PC-9 (cell line): ENCODE measurements around the gene ZNF37A. TPM values are rescaled to one million over a fixed set of nuclear protein-coding genes. Genes with fewer than 3 reads are reported as not detected.
A peak's percentile ranks its signal among the peaks of the same experiment; 100 is the strongest.
"Not testable (repeated sequence)": the region's sequence is repeated elsewhere in the genome, so short reads cannot be mapped to it uniquely, and the experiment has no call there.

Source experiments
- BruUV-seq: library from RNA; stranded (reverse); fragments of 400-500 nt; replicated peaks from 2 replicates; lab custom pipeline; 2021; lab: Mats Ljungman, UMichigan
- CTCF ChIA-PET: fragments of 300-600 bp; sonication (Branson Sonifier 250); formaldehyde crosslinking; loops from one replicate; lab custom pipeline; 2022; ENCODE audit warnings: antibody characterized with exemption; lab: Charles Lee
- POLR2A ChIA-PET: fragments of 300-600 bp; sonication (Branson Sonifier 250); formaldehyde crosslinking; loops from one replicate; lab custom pipeline; 2022; ENCODE audit warnings: antibody characterized with exemption; ENCODE audit not compliant: unreplicated experiment; lab: Charles Lee
- DNase-seq, 2 experiments: peaks; one replicate each; pipeline versions ENCODE4 v3.0.0 to v3.0.0-alpha.2; 2015 to 2022; ENCODE audit warnings: mixed read lengths in 1 of 2
- H2AFZ ChIP-seq: fragments of 200-600 bp; sonication (generic); 2 replicates; pipeline ENCODE4 v1.8.1; 2017; ENCODE audit warnings: antibody characterized with exemption
- H3F3A ChIP-seq: fragments of 200-600 bp; sonication (generic); 2 replicates; pipeline ENCODE4 v1.8.1; 2017; ENCODE audit warnings: antibody characterized with exemption, mild to moderate bottlenecking, low read depth; ENCODE audit not compliant: insufficient read depth
- H3K27ac ChIP-seq: fragments of 200-600 bp; sonication (generic); 2 replicates; pipeline ENCODE4 v1.6.1; 2016; ENCODE audit warnings: mixed run types
- H3K27me3 ChIP-seq: fragments of 200-600 bp; sonication (generic); 2 replicates; pipeline ENCODE4 v1.6.1; 2016; ENCODE audit warnings: low read depth, mixed run types; ENCODE audit not compliant: insufficient read depth
- H3K36me3 ChIP-seq: fragments of 200-600 bp; sonication (generic); 2 replicates; pipeline ENCODE4 v1.6.1; 2016; ENCODE audit warnings: low read depth, mixed run types
- H3K4me1 ChIP-seq: fragments of 200-600 bp; sonication (generic); replicated peaks from 2 replicates; pipeline ENCODE4 v1.6.1; 2016; ENCODE audit warnings: mixed run types; ENCODE audit not compliant: insufficient read depth
- H3K4me2 ChIP-seq: fragments of 200-600 bp; sonication (generic); 2 replicates; pipeline ENCODE4 v1.6.1; 2017; ENCODE audit warnings: mixed run types
- H3K4me3 ChIP-seq: fragments of 200-600 bp; sonication (generic); 2 replicates; pipeline ENCODE4 v1.6.1; 2016; ENCODE audit warnings: mixed run types
- H3K79me2 ChIP-seq: fragments of 200-600 bp; sonication (generic); 2 replicates; pipeline ENCODE4 v1.6.1; 2017; ENCODE audit warnings: low read depth, mixed run types
- H3K9me2 ChIP-seq: fragments of 200-600 bp; sonication (generic); 2 replicates; pipeline ENCODE4 v1.8.1; 2017; ENCODE audit warnings: mild to moderate bottlenecking; ENCODE audit not compliant: insufficient read depth
- H3K9me3 ChIP-seq: fragments of 200-600 bp; sonication (generic); 2 replicates; pipeline ENCODE4 v1.8.1; 2016; ENCODE audit warnings: low read depth; ENCODE audit not compliant: insufficient read depth
- H4K20me1 ChIP-seq: fragments of 200-600 bp; sonication (generic); 2 replicates; pipeline ENCODE4 v1.8.1; 2017; ENCODE audit not compliant: insufficient read depth
- EZH2 ChIP-seq: fragments of 200-600 bp; sonication (generic); IDR thresholded peaks from 2 replicates; pipeline ENCODE4 v1.8.0; 2017; ENCODE audit warnings: antibody characterized with exemption, low read depth
- intact Hi-C: fragments of 100-400 bp; cut with micrococcal nuclease; formaldehyde crosslinking; loops from one replicate; pipeline ENCODE4 v1.10.0; 2022; ENCODE audit not compliant: unreplicated experiment
- total RNA-seq: library from RNA; stranded (reverse); gene quantifications from 2 replicates; pipeline ENCODE4 v1.2.3, GENCODE V29; 2021
- TF ChIP-seq, protein P1 (sequence below): fragments of 200-600 bp; sonication (generic); conservative IDR thresholded peaks from 2 replicates; pipeline ENCODE4 v1.6.1; 2017; ENCODE audit warnings: mixed run types, antibody characterized with exemption, mild to moderate bottlenecking, moderate library complexity

The ZNF37A gene
- total RNA-seq, 1 experiment from 2014 or later, result 5.8 TPM

DNA sequence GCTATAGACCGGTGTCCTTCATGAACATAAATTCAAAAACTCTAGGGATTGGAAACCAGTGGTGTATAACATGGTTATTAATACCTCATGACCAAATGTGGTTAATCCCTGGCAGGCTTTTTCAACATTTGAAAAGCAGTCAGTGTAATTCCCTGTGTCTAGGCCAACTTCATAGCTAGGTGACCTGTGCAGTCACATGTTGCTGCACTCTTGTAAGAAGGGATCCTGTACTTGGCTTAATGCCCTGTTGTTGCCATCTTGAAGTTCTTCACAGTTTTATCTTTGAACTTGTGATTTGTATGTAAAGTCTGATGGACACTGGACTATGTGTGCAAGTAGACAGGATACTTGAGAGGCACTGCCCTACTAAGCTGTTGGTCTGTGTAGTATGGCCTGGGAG lies 43.9 kb upstream of the ZNF37A start:
- peaks cover 4% of the 10 kb centered on the region for H3K9me3 ChIP-seq

DNA sequence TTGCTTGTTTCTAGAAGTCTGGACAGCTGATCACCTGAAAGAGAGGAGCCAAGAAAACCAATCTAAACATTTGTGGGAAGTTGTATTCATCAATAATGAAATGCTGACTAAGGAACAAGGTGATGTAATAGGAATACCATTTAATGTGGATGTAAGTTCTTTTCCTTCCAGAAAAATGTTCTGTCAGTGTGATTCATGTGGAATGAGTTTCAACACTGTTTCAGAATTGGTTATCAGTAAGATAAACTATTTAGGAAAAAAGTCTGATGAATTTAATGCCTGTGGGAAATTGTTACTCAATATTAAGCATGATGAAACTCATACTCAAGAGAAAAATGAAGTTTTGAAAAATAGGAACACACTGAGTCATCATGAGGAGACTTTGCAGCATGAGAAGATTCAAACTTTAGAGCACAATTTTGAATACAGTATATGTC lies 39.8 kb upstream of the ZNF37A start:
- CTCF ChIA-PET, result no interaction called here
- TF ChIP-seq, protein P1, sequence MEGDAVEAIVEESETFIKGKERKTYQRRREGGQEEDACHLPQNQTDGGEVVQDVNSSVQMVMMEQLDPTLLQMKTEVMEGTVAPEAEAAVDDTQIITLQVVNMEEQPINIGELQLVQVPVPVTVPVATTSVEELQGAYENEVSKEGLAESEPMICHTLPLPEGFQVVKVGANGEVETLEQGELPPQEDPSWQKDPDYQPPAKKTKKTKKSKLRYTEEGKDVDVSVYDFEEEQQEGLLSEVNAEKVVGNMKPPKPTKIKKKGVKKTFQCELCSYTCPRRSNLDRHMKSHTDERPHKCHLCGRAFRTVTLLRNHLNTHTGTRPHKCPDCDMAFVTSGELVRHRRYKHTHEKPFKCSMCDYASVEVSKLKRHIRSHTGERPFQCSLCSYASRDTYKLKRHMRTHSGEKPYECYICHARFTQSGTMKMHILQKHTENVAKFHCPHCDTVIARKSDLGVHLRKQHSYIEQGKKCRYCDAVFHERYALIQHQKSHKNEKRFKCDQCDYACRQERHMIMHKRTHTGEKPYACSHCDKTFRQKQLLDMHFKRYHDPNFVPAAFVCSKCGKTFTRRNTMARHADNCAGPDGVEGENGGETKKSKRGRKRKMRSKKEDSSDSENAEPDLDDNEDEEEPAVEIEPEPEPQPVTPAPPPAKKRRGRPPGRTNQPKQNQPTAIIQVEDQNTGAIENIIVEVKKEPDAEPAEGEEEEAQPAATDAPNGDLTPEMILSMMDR, result no peak
- no peak for TF ChIP-seq EZH2
- DNase-seq, result no peak
- H2AFZ ChIP-seq, result no peak overlapping the region
- H3K36me3 ChIP-seq, result peaks cover 30% of the 10 kb centered on the region
- H3K4me3 ChIP-seq, result no peak overlapping the region
- intact Hi-C loops, result no loop called here
- POLR2A ChIA-PET, result no interaction called here
- no peaks in the 10 kb centered on the region for H4K20me1 ChIP-seq
- peaks cover 11% of the 10 kb centered on the region for H3K9me3 ChIP-seq
- BruUV-seq, result no TSS peak
- H3F3A ChIP-seq, result no peaks in the 10 kb centered on the region
- H3K4me2 ChIP-seq, result no peak overlapping the region
- no peaks in the 10 kb centered on the region for H3K79me2 ChIP-seq
- H3K4me1 ChIP-seq, result no peaks in the 10 kb centered on the region
- no peaks in the 10 kb centered on the region for H3K9me2 ChIP-seq
- H3K27ac ChIP-seq, result no peak overlapping the region
- H3K27me3 ChIP-seq, result no peaks in the 10 kb centered on the region

More for the DNA sequence above, 43.9 kb upstream of the ZNF37A start:
- Histone ChIP-seq H3K27me3 (no peaks in the 10 kb centered on the region), H4K20me1 (no peaks in the 10 kb centered on the region), H3K9me2 (no peaks in the 10 kb centered on the region), H3K79me2 (no peaks in the 10 kb centered on the region), H3K27ac (no peak overlapping the region), H3K4me3 (no peak overlapping the region), H2AFZ (no peak overlapping the region), H3F3A (no peaks in the 10 kb centered on the region), H3K4me1 (no peaks in the 10 kb centered on the region), H3K4me2 (no peak overlapping the region), H3K36me3 (peaks cover 13% of the 10 kb centered on the region)
- TF ChIP-seq EZH2, result no peak
- TF ChIP-seq, protein P1, result no peak
- no TSS peak for BruUV-seq
- intact Hi-C loops, result no loop called here
- CTCF ChIA-PET, result no interaction called here
- DNase-seq, result no peak
- POLR2A ChIA-PET, result no interaction called here

DNA sequence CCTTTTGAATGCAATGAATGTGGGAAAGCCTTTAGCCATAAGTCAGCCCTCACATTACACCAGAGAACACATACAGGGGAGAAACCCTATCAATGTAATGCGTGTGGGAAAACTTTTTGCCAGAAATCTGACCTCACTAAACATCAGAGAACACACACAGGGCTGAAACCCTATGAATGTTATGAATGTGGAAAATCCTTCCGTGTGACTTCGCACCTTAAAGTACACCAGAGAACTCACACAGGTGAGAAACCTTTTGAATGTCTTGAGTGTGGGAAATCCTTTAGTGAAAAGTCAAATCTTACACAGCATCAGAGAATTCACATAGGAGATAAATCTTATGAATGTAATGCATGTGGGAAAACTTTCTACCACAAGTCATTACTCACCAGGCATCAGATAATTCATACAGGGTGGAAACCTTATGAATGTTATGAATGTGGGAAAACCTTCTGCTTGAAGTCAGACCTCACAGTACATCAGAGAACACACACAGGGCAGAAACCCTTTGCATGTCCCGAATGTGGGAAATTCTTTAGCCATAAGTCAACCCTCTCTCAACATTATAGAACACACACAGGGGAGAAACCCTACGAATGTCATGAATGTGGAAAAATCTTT lies 38.8 kb upstream of the ZNF37A start:
- Histone ChIP-seq H3K9me3 (peaks cover 11% of the 10 kb centered on the region), H3K36me3 (peaks cover 30% of the 10 kb centered on the region)
- CTCF ChIA-PET, H3K27me3 ChIP-seq, H2AFZ ChIP-seq, DNase-seq, H3K27ac ChIP-seq, intact Hi-C loops, H3K4me3 ChIP-seq, H3K79me2 ChIP-seq, H3K9me2 ChIP-seq, H3F3A ChIP-seq, H3K4me1 ChIP-seq, POLR2A ChIA-PET, H3K4me2 ChIP-seq, BruUV-seq, H4K20me1 ChIP-seq: not testable (repeated sequence)

DNA sequence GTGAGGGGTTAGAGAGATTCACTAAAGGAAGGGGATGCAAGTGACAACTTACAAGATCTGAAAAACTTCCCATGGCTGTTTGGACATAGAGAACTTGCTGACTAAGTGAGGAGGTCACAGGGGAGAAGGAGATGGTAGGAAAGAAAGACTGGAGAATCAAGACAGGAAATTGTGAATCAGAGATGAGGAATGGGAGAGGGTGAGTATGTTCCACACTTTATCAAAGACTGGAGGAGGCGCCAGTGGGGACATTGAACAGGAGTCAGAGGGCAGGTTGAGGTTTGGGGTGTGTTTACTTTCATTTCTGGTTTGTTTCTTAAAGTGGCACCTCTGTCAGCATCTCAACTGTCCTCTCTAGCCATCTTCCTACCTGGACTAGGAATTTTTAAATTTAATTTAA lies 24.5 kb upstream of the ZNF37A start:
- H3K4me1 ChIP-seq, H2AFZ ChIP-seq, POLR2A ChIA-PET, H4K20me1 ChIP-seq, H3K36me3 ChIP-seq, CTCF ChIA-PET, H3K27me3 ChIP-seq, intact Hi-C loops, H3F3A ChIP-seq, H3K79me2 ChIP-seq, H3K27ac ChIP-seq, H3K9me2 ChIP-seq, H3K9me3 ChIP-seq, BruUV-seq: not testable (repeated sequence)
- Histone ChIP-seq H3K4me2 (peak overlapping the region; percentile 50), H3K4me3 (peak overlapping the region; percentile 31; the same call in 1 of the 2 replicates)
- DNase-seq, result peak; percentile 41 to 51
